ENCODE measurements around the gene ROR1. TPM values are rescaled to one million over a fixed set of nuclear protein-coding genes. Genes with fewer than 3 reads are reported as not detected.
A peak's percentile ranks its signal among the peaks of the same experiment; 100 is the strongest.

The ROR1 gene
- polyA plus RNA-seq, 1 of the 3 experiments (the other 2 are of a cell fraction): 4.0 TPM

- H2AFZ ChIP-seq (ENCODE audit: low read depth): no peak overlapping the region
- H3F3A ChIP-seq (replicated peaks; ENCODE audit: insufficient read depth): no peaks in the 10 kb centered on the region
- no peak overlapping the region for H3K9ac ChIP-seq
- peaks cover 0 to 15% of the 10 kb centered on the region in 2 experiments; a peak in 2 of 4 replicates for H3K4me1 ChIP-seq (ENCODE audit: control insufficient read depth in 1 of 2, insufficient read depth in 2 of 2, low read depth in 1 of 2, low read length in 1 of 2)
- CTCF ChIA-PET: interaction anchor here (1.6 kb wide), 1 partner anchor 11 kb away, joined by 4 read pairs; no protein-coding TSS in a partner anchor
- no peaks in the 10 kb centered on the region for H3K36me3 ChIP-seq (replicated peaks in 1 of 2; ENCODE audit: control insufficient read depth in 1 of 2, insufficient read depth in 2 of 2, low read length in 1 of 2)
- H4K20me1 ChIP-seq (ENCODE audit: insufficient read depth): no peaks in the 10 kb centered on the region
- WGBS (ENCODE audit: low lambda C conversion rate): 21% methylated on average over 1 of the region's 1 CpG
- POLR2A ChIA-PET: no interaction called here
- H3K27ac ChIP-seq (ENCODE audit: low read depth in 2 of 2, low read length in 1 of 2): peak overlapping the region in 1 of 2 experiments; percentile 28; a peak in 1 of 4 replicates
- H3K4me2 ChIP-seq: no peak overlapping the region
- no peak for DNase-seq
- no peaks in the 10 kb centered on the region for H3K79me2 ChIP-seq (ENCODE audit: insufficient read depth)
- H3K27me3 ChIP-seq (ENCODE audit: insufficient read depth): no peaks in the 10 kb centered on the region
- no peaks in the 10 kb centered on the region for H3K9me3 ChIP-seq
- no peak overlapping the region for H3K4me3 ChIP-seq (ENCODE audit: low read depth in 2 of 2, low read length in 1 of 2)
- H3K9me2 ChIP-seq: no peaks in the 10 kb centered on the region
- TF ChIP-seq MAX (IDR thresholded peaks at IDR 0.05; ENCODE audit: low read depth) (no peak), CHD2 (IDR thresholded peaks at IDR 0.05; ENCODE audit: low read length, partially characterized antibody) (no peak), POLR2AphosphoS5 (IDR thresholded peaks at IDR 0.05; ENCODE audit: low read depth, low read length) (no peak), TAF1 (IDR thresholded peaks at IDR 0.05; ENCODE audit: borderline replicate concordance, low read depth, low read length) (no peak), USF2 (IDR thresholded peaks at IDR 0.05; ENCODE audit: borderline replicate concordance, low read depth, low read length) (no peak), GATA2 (CRISPR knock-in tag; IDR thresholded peaks at IDR 0.05) (no peak), FOXJ3 (CRISPR knock-in tag; IDR thresholded peaks at IDR 0.05) (no peak), NRF1 (IDR thresholded peaks at IDR 0.05; ENCODE audit: low read depth, low read length) (no peak), IRF3 (IDR thresholded peaks at IDR 0.05; ENCODE audit: low read depth, low read length) (no peak), EP300 (IDR thresholded peaks at IDR 0.05; ENCODE audit: borderline replicate concordance in 1 of 2, low read depth in 1 of 2, low read length in 1 of 2) (no peak)
These were observed 61.3 kb downstream of the ROR1 start for GRCh38 chr1:63835128-63835527.

GRCh38 chr1:63836374-63836773 is 62.6 kb downstream of the ROR1 start:
- Histone ChIP-seq H3K9me3 (no peaks in the 10 kb centered on the region), H3K27me3 (ENCODE audit: insufficient read depth) (no peaks in the 10 kb centered on the region), H3K27ac (ENCODE audit: low read depth in 2 of 2, low read length in 1 of 2) (no peak overlapping the region), H3K4me1 (ENCODE audit: control insufficient read depth in 1 of 2, insufficient read depth in 2 of 2, low read depth in 1 of 2, low read length in 1 of 2) (peaks cover 0 to 13% of the 10 kb centered on the region in 2 experiments; a peak in 2 of 4 replicates), H2AFZ (ENCODE audit: low read depth) (no peak overlapping the region), H4K20me1 (ENCODE audit: insufficient read depth) (no peaks in the 10 kb centered on the region), H3F3A (replicated peaks; ENCODE audit: insufficient read depth) (no peaks in the 10 kb centered on the region), H3K79me2 (ENCODE audit: insufficient read depth) (no peaks in the 10 kb centered on the region), H3K4me2 (no peak overlapping the region), H3K4me3 (ENCODE audit: low read depth in 2 of 2, low read length in 1 of 2) (no peak overlapping the region), H3K9me2 (no peaks in the 10 kb centered on the region), H3K9ac (no peak overlapping the region), H3K36me3 (replicated peaks in 1 of 2; ENCODE audit: control insufficient read depth in 1 of 2, insufficient read depth in 2 of 2, low read length in 1 of 2) (no peaks in the 10 kb centered on the region)
- WGBS (ENCODE audit: low lambda C conversion rate): 81% methylated on average over 1 of the region's 1 CpG
- DNase-seq: no peak
- TF ChIP-seq EZH2phosphoT487 (IDR thresholded peaks at IDR 0.05; ENCODE audit: borderline replicate concordance, low read depth) (no peak), GABPA (IDR thresholded peaks at IDR 0.05; ENCODE audit: low read depth) (no peak), RXRA (IDR thresholded peaks at IDR 0.05; ENCODE audit: borderline replicate concordance, low read depth) (no peak), SMC3 (IDR thresholded peaks at IDR 0.05; ENCODE audit: low read depth, low read length) (no peak), REST (IDR thresholded peaks at IDR 0.05; ENCODE audit: low read depth, low read length) (no peak)
- ChIA-PET CTCF (no interaction called here), POLR2A (no interaction called here)
